ENCODE results near the gene CYTH4.

CYTH4 gene

DNA sequence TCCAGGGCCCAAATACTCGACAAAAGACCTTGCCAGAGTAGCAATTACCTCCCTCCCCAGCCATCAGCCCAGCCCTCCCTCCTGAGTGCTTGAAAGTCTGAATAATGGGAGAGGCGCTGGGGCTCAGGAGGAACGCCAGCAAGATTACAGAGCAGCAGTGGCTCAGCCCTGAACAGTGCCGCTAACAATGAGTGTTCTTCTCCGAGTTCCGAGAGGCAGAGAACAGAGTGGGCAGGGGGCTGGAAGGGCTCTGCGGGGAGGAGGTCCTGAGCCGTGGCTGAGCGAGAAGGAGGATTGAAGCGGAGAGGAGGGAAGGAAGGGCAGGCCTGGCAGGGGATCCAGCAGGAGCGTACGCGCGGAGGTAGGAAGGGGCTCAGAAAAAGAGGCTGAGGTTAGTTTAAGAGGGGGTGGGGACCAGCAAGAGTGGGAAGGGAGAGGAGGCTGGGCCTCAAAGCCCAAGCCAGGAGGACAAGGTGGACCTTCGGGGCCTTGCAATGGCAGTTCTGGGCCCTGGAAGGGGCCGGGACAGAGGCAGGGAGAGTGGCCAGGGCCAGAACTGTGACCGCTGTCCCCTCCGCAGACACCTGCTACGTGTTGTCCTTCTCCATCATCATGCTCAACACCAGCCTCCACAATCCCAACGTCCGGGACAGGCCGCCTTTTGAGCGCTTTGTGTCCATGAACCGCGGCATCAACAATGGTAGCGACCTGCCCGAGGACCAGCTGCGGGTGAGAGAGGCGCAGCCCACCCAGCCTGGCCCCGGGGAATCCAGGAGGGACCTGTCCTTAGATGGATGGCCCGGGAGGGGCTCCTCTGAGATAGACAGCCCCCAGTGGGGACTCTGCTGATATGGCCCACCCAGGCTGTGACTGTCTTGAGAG is 20.6 kb downstream of the CYTH4 start:
- intact Hi-C loops (cut with DNase I): no loop called here
- no peak for DNase-seq

- DNase-seq: peak in 3 of 10 donors; percentile 48 to 90 (median 78)
- intact Hi-C loops (cut with DNase I): no loop called here
These were observed 21.5 kb downstream of the CYTH4 start for GRCh38 chr22:37303821-37304274.

- intact Hi-C loops (cut with DNase I): no loop called here
- DNase-seq: no peak
These were observed 22.5 kb downstream of the CYTH4 start for GRCh38 chr22:37304595-37305343.

DNA sequence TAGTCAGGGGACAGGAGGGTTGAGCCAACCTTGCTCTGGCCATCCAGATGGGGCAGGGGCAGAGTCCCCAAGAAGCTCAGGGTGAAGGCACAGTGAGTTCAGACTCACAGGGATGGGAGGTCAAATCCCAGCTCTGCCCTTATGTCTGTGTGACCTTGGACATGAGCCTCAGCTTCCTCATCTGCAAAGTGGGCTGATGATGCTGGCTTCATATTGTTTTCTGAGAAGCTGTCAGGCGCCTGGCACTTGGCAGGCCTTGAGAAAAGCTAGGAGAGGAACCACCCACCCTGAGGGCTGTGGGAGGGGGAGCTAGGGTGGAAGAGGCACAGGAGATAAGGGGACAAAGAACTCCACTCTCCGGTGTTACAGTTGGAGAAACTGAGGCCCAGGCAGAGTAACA is 23.6 kb downstream of the CYTH4 start:
- intact Hi-C loops (cut with DNase I): no loop called here
- no peak for DNase-seq

DNA sequence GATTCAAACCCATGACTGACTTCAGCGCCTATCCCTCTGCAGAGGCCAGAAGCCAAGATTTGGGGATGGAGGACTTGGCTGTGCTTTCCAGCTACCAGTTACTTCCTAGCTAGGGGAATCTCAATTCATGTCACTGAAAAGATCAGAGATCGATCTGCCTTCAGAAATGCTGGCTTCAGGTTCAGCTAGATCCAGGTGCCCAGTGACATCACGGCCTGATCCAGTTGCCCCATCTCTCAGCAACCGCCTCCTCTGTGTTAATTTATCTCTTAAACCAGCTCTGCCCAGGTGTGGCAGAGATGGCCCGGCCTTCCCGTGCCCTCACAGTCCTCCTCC is 24.2 kb downstream of the CYTH4 start:
- no peak for DNase-seq
- intact Hi-C loops (cut with DNase I): no loop called here

- intact Hi-C loops (cut with DNase I): no loop called here
- DNase-seq: no peak
These were observed 26.3 kb downstream of the CYTH4 start for GRCh38 chr22:37308385-37309200.

DNA sequence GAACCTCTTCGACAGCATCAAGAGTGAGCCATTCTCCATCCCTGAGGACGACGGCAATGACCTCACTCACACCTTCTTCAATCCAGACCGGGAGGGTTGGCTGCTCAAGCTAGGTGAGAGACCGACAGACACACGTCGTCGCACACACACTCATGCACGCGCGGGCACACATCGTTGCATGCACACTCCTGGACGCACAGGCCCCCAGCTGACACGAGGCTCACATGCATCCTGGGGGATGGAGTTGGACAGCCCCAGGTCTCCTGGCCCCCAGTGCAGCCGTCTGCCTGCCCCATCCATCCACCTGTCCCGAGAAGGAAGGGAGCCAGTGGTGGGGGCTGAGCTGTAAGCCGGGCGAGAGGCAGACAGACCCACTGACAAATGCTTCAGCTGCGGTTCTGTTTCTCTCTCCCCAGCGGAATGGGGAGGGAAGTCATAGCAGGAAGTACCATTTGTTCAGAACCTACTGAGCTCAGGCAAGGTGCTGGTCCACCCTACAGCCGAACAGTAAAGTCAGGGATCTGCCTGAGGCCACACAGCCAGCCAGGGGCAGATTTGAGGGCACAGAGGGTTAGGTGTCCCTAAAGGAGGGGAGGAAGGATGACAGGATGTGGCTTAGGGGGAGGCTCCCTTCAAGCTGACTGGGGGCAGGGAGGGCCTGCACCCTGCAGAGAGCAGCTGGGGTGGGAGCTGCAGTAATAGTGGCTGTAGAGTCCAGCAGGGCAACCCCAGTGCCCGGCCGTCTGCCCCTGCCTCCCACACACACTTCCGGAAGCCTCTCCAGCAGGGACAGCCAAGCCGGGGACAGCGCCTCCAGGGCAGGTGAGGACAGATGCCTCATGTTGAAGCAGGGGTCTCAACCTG is 27.1 kb downstream of the CYTH4 start:
- no peak for DNase-seq
- intact Hi-C loops (cut with DNase I): loop anchor here (5.0 to 10.0 kb wide), 2 partner anchors 32 to 255 kb away; partner anchors contain the start of gene CDC42EP1

DNA sequence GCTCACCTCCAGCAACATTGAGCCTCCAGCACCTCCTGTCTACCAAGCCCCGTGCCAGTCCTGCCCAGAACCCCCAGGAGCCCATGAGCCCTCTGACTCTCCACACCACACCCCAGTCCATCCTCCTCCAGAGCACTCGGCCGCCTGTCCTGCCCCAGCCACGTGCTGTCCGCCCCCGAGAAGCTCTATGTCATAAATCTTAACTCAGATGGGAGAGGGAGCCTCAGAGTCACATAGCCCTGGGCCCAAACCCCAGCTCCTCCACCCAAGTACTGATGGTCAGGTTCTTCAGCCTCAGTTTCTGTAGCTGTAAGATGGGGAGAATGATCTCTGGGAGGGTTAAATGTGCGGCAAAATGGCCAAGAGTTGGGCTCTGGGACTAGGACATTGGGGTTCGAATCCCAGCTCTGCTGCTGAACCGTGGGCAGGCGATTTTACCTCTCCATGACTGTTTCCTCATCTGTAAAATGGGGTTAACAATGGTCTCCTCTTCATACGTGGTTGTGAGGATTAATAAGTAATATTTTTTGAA is 27.8 kb downstream of the CYTH4 start:
- intact Hi-C loops (cut with DNase I): loop anchor here (5.0 to 10.0 kb wide), 2 partner anchors 33 to 255 kb away; partner anchors contain the start of gene CDC42EP1
- DNase-seq: no peak

GRCh38 chr22:37310815-37311595 is 28.7 kb downstream of the CYTH4 start:
- intact Hi-C loops (cut with DNase I): loop anchor here (5.0 to 10.0 kb wide), 2 partner anchors 34 to 254 kb away; partner anchors contain the start of gene CDC42EP1
- DNase-seq: no peak

- DNase-seq: no peak
- intact Hi-C loops (cut with DNase I): loop anchor here (5.0 to 10.0 kb wide), 2 partner anchors 35 to 253 kb away; partner anchors contain the start of gene CDC42EP1
These were observed 29.5 kb downstream of the CYTH4 start for GRCh38 chr22:37311761-37312312.

- no peak for DNase-seq
- intact Hi-C loops (cut with DNase I): loop anchor here (5.0 to 10.0 kb wide), 2 partner anchors 35 to 252 kb away; partner anchors contain the start of gene CDC42EP1
These were observed 30.4 kb downstream of the CYTH4 start for GRCh38 chr22:37312549-37313183.

DNA sequence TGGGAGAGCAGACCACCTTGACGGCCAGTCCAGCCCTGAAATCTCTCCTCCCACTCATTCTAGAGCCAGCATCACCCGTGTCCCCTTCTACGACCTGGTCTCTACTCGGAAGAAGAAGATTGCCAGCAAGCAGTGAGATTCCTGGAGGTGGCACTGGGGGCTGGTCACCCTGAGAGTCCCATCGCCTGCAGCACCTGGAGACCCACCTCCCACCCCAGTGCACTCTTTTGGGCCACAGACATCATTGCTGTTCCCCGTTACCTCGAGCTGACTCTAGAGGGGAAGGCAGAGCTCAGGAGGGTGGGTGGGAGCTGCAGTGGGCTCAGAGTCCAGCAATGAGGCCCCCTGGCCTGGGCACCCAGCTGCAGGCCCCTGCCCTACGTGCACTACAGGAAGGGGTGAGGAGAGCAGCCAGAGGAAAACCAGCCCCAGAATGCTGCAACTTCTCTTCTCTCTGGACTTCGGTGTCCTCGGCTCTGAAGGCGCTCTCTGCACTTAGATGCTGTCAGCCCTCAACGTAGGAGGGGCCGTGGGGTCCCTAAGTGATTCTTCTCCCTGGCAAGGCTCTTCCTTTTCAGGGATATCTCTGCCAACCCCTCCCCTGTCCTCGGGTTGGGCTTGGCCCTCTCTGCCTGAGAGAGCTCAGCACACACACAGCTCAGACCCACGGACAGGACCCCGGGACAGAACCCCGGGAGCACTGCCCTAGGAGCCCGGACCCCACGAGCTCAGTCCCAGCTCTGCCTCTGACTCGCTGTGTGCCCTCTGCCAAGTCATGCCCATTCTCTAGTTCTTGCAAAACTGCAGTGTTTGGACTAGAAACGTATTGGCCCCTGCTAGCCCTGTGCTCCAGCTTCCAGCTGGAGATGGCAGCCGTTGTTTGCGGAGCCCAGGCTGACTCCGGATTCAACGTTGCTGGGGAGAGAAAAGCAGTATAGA is 31.3 kb downstream of the CYTH4 start:
- intact Hi-C loops (cut with DNase I): loop anchor here (5.0 to 10.0 kb wide), 2 partner anchors 36 to 251 kb away; partner anchors contain the start of gene CDC42EP1
- no peak for DNase-seq

DNA sequence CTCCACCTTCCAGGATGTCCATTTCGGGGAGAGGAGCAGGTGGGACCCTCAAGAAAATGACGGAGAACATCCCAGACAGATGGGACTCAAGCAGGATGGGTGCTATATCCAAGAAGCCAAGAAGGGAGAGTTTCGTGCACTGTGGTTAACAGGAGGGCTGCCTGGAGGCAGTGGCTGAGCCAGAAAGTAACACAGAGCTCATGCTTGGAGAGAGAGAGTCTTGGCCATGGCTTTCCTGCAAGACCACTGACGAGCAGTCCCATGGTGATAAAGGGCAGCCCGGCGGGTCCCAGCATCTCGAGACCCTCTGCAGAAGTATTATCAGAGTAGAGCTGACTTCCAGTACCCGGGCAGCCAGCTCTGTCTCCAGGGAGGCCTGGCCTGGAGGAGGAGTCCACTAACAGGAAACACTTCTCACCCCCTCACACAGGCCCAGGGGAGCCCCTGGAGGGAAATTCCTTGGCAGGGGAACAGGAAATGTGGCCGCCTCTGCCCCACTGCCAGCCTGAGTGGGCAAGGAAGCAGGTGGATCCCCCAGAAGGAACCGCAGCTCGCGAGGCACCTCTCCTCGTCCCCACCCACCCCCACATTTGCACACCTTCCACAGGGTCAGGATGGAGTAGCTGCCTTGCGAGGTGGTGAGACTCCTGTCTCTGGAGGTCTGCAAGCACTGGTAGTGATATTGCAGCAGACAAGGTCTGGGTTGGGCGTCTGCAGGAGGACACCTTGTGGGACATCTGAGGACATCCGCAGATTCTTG is 32.2 kb downstream of the CYTH4 start:
- DNase-seq: no peak
- intact Hi-C loops (cut with DNase I): loop anchor here (5.0 to 10.0 kb wide), 3 partner anchors 37 to 250 kb away; partner anchors contain the start of genes CDC42EP1 and ELFN2

GRCh38 chr22:37316405-37316804 is 34.1 kb downstream of the CYTH4 start:
- intact Hi-C loops (cut with DNase I): loop anchor here (5.0 to 10.0 kb wide), 2 partner anchors 111 to 248 kb away; partner anchors contain the start of genes CDC42EP1 and ELFN2
- DNase-seq: no peak

- intact Hi-C loops (cut with DNase I): loop anchor here (1.0 to 10.0 kb wide), 3 partner anchors 110 to 248 kb away; partner anchors contain the start of genes CDC42EP1 and ELFN2
- DNase-seq: peak; percentile 63 to 97 (median 79)
These were observed 34.6 kb downstream of the CYTH4 start for GRCh38 chr22:37316875-37317371.

Measured in posterior cingulate gyrus (tissue), 11 donors.